ENCODE data around the gene SGPP2. TPM values are rescaled to one million over a fixed set of nuclear protein-coding genes. Genes with fewer than 3 reads are reported as not detected.

SGPP2 gene
- total RNA-seq, 2 donors from 2014 or later, result 4.0 to 4.9 TPM

- intact Hi-C loops (cut with DNase I), result no loop called here
- no peaks in the 10 kb centered on the region for H3K4me1 ChIP-seq
- TF ChIP-seq CTCF (IDR thresholded peaks at IDR 0.05) (no peak), POLR2A (IDR thresholded peaks at IDR 0.05) (no peak)
- no peak overlapping the region for H3K4me3 ChIP-seq
- WGBS, 2 donors, result 73 to 85% methylated on average over 5 of the region's 5 CpGs
- no peaks in the 10 kb centered on the region for H3K9me3 ChIP-seq
- no peak overlapping the region for H3K27ac ChIP-seq
- H3K36me3 ChIP-seq (replicated peaks in 1 of 2; ENCODE audit: insufficient read depth in 1 of 2, low read depth in 2 of 2), result no peaks in the 10 kb centered on the region
- H3K27me3 ChIP-seq, result no peaks in the 10 kb centered on the region
- DNase-seq, result no peak
- no peak for ATAC-seq
Measured at GRCh38 chr2:222547083-222547482, 122.7 kb downstream of the SGPP2 start.

GRCh38 chr2:222548992-222549391 lies 124.6 kb downstream of the SGPP2 start:
- Histone ChIP-seq H3K9me3 (no peaks in the 10 kb centered on the region), H3K27ac (no peak overlapping the region), H3K4me1 (no peaks in the 10 kb centered on the region), H3K4me3 (no peak overlapping the region), H3K27me3 (no peaks in the 10 kb centered on the region), H3K36me3 (replicated peaks in 1 of 2; ENCODE audit: insufficient read depth in 1 of 2, low read depth in 2 of 2) (no peaks in the 10 kb centered on the region)
- ATAC-seq (no peak), DNase-seq (no peak)
- intact Hi-C loops (cut with DNase I), result no loop called here
- TF ChIP-seq POLR2A (IDR thresholded peaks at IDR 0.05) (no peak), CTCF (IDR thresholded peaks at IDR 0.05) (no peak)
- WGBS, 2 donors, result 71 to 73% methylated on average over 3 of the region's 3 CpGs

GRCh38 chr2:222554517-222554916 lies 130.2 kb downstream of the SGPP2 start:
- no peak for TF ChIP-seq POLR2A (IDR thresholded peaks at IDR 0.05)
- no peak for TF ChIP-seq CTCF (IDR thresholded peaks at IDR 0.05)
- no peaks in the 10 kb centered on the region for H3K9me3 ChIP-seq
- H3K27ac ChIP-seq, result no peak overlapping the region
- H3K36me3 ChIP-seq (replicated peaks in 1 of 2; ENCODE audit: insufficient read depth in 1 of 2, low read depth in 2 of 2), result no peaks in the 10 kb centered on the region
- 35% methylated on average over 7 of the region's 7 CpGs for WGBS, 2 donors
- no peaks in the 10 kb centered on the region for H3K27me3 ChIP-seq
- H3K4me3 ChIP-seq, result no peak overlapping the region
- DNase-seq (no peak), ATAC-seq (no peak)
- intact Hi-C loops (cut with DNase I), result no loop called here
- no peaks in the 10 kb centered on the region for H3K4me1 ChIP-seq

- intact Hi-C loops (cut with DNase I), result no loop called here
- H3K9me3 ChIP-seq, result no peaks in the 10 kb centered on the region
- H3K27ac ChIP-seq, result no peak overlapping the region
- ATAC-seq, result no peak
- no peaks in the 10 kb centered on the region for H3K4me1 ChIP-seq
- no peaks in the 10 kb centered on the region for H3K27me3 ChIP-seq
- no peak for TF ChIP-seq POLR2A (IDR thresholded peaks at IDR 0.05)
- TF ChIP-seq CTCF (IDR thresholded peaks at IDR 0.05), result no peak
- H3K36me3 ChIP-seq (replicated peaks in 1 of 2; ENCODE audit: insufficient read depth in 1 of 2, low read depth in 2 of 2), result no peaks in the 10 kb centered on the region
- DNase-seq, result no peak
- H3K4me3 ChIP-seq, result no peak overlapping the region
- WGBS, 2 donors, result 87 to 90% methylated on average over 4 of the region's 4 CpGs
Measured at GRCh38 chr2:222561151-222561550, 136.8 kb downstream of the SGPP2 start.

- Histone ChIP-seq H3K27me3 (no peaks in the 10 kb centered on the region), H3K4me3 (no peak overlapping the region), H3K36me3 (replicated peaks in 1 of 2; ENCODE audit: insufficient read depth in 1 of 2, low read depth in 2 of 2) (peaks cover 0 to under 1% of the 10 kb centered on the region in 2 donors), H3K9me3 (no peaks in the 10 kb centered on the region), H3K4me1 (no peaks in the 10 kb centered on the region), H3K27ac (no peak overlapping the region)
- intact Hi-C loops (cut with DNase I), result no loop called here
- ATAC-seq (peak; percentile 63), DNase-seq (peak; percentile 26 to 45 (median 35))
- 49 to 52% methylated on average over 6 of the region's 6 CpGs for WGBS, 2 donors
- TF ChIP-seq POLR2A (IDR thresholded peaks at IDR 0.05), result no peak
- TF ChIP-seq CTCF (IDR thresholded peaks at IDR 0.05), result peak; percentile 12 to 64 (median 49)
Measured at GRCh38 chr2:222561817-222562645, 137.7 kb downstream of the SGPP2 start.
